ENCODE results near the gene CCL21.
"Not testable (repeated sequence)": the region's sequence is repeated elsewhere in the genome, so short reads cannot be mapped to it uniquely, and the experiment has no call there.

Gene CCL21

GRCh38 chr9:34741628-34742027, 31.7 kb upstream of the CCL21 start:
- TF ChIP-seq, protein P1, sequence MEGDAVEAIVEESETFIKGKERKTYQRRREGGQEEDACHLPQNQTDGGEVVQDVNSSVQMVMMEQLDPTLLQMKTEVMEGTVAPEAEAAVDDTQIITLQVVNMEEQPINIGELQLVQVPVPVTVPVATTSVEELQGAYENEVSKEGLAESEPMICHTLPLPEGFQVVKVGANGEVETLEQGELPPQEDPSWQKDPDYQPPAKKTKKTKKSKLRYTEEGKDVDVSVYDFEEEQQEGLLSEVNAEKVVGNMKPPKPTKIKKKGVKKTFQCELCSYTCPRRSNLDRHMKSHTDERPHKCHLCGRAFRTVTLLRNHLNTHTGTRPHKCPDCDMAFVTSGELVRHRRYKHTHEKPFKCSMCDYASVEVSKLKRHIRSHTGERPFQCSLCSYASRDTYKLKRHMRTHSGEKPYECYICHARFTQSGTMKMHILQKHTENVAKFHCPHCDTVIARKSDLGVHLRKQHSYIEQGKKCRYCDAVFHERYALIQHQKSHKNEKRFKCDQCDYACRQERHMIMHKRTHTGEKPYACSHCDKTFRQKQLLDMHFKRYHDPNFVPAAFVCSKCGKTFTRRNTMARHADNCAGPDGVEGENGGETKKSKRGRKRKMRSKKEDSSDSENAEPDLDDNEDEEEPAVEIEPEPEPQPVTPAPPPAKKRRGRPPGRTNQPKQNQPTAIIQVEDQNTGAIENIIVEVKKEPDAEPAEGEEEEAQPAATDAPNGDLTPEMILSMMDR (IDR thresholded peaks at IDR 0.05): no peak
- H3K4me1 ChIP-seq: no peaks in the 10 kb centered on the region
- H3K27ac ChIP-seq: no peak overlapping the region
- H3K4me3 ChIP-seq: no peak overlapping the region
- no peaks in the 10 kb centered on the region for H3K9me3 ChIP-seq
- no peaks in the 10 kb centered on the region for H3K27me3 ChIP-seq
- intact Hi-C loops (cut with DNase I; ENCODE audit: low total_unique reads): no loop called here
- no peaks in the 10 kb centered on the region for H3K36me3 ChIP-seq
- no peak for DNase-seq

- H3K4me3 ChIP-seq; intact Hi-C loops (cut with DNase I; ENCODE audit: low total_unique reads); H3K27ac ChIP-seq; H3K27me3 ChIP-seq; DNase-seq; H3K4me1 ChIP-seq; H3K9me3 ChIP-seq; H3K36me3 ChIP-seq: not testable (repeated sequence)
These were observed 30.2 kb upstream of the CCL21 start for GRCh38 chr9:34740176-34740575.

- DNase-seq: no peak
- TF ChIP-seq, protein P1 (IDR thresholded peaks at IDR 0.05): no peak
- no peaks in the 10 kb centered on the region for H3K9me3 ChIP-seq
- no peaks in the 10 kb centered on the region for H3K27me3 ChIP-seq
- intact Hi-C loops (cut with DNase I; ENCODE audit: low total_unique reads): no loop called here
- no peaks in the 10 kb centered on the region for H3K4me1 ChIP-seq
- H3K27ac ChIP-seq: no peak overlapping the region
- no peak overlapping the region for H3K4me3 ChIP-seq
- H3K36me3 ChIP-seq: no peaks in the 10 kb centered on the region
These were observed 27.8 kb upstream of the CCL21 start for GRCh38 chr9:34737677-34738260.

GRCh38 chr9:34734720-34735119, 24.8 kb upstream of the CCL21 start:
- no peaks in the 10 kb centered on the region for H3K27me3 ChIP-seq
- no peak overlapping the region for H3K27ac ChIP-seq
- no peak for DNase-seq
- TF ChIP-seq, protein P1 (IDR thresholded peaks at IDR 0.05): no peak
- no peaks in the 10 kb centered on the region for H3K4me1 ChIP-seq
- H3K36me3 ChIP-seq: no peaks in the 10 kb centered on the region
- H3K9me3 ChIP-seq: no peaks in the 10 kb centered on the region
- intact Hi-C loops (cut with DNase I; ENCODE audit: low total_unique reads): no loop called here
- no peak overlapping the region for H3K4me3 ChIP-seq

- Histone ChIP-seq H3K4me3 (no peak overlapping the region), H3K36me3 (no peaks in the 10 kb centered on the region), H3K27me3 (no peaks in the 10 kb centered on the region), H3K4me1 (no peaks in the 10 kb centered on the region), H3K9me3 (no peaks in the 10 kb centered on the region), H3K27ac (no peak overlapping the region)
- intact Hi-C loops (cut with DNase I; ENCODE audit: low total_unique reads): no loop called here
- TF ChIP-seq, protein P1 (IDR thresholded peaks at IDR 0.05): no peak
- no peak for DNase-seq
These were observed 22.9 kb upstream of the CCL21 start for GRCh38 chr9:34732886-34733285.

DNA sequence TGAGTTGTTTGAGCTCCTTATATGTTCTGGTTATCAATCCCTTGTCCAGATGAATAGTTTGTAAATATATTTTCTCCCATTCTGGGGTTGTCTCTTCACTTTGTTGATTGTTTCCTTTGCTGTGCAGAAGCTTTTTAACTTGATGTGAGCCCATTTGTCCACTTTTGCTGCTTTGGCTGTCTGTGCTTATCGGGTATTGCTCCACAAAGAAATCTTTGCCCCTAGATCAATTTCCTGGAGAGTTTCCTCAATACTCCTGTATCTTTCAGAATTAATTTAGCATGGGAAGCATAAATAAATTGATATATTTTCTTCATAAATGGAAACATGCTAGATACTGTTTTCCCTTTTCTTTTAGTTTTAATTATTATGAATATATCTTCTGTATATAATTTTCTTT, 22.5 kb upstream of the CCL21 start:
- no peaks in the 10 kb centered on the region for H3K36me3 ChIP-seq
- intact Hi-C loops (cut with DNase I; ENCODE audit: low total_unique reads): no loop called here
- H3K4me3 ChIP-seq: no peak overlapping the region
- H3K27me3 ChIP-seq: no peaks in the 10 kb centered on the region
- TF ChIP-seq, protein P1 (IDR thresholded peaks at IDR 0.05): no peak
- DNase-seq: no peak
- no peaks in the 10 kb centered on the region for H3K9me3 ChIP-seq
- H3K27ac ChIP-seq: no peak overlapping the region
- no peaks in the 10 kb centered on the region for H3K4me1 ChIP-seq

Data from tibial artery (tissue), 4 donors.